Liver (tissue), 9 donors: ENCODE results near the gene TEX48. TPM values are rescaled to one million over a fixed set of nuclear protein-coding genes. Genes with fewer than 3 reads are reported as not detected.

Experiments used
- DNase-seq: peaks from one replicate; pipeline ENCODE4 v3.0.0-alpha.2; 2017; ENCODE audit warnings: low spot score
- H3K27ac ChIP-seq, 2 donors: one replicate each; pipeline ENCODE4 v1.7.0; 2013; ENCODE audit warnings: inconsistent platforms in 2 of 2, low read length in 2 of 2, control low read depth in 1 of 2, low read depth in 1 of 2, mild to moderate bottlenecking in 1 of 2
- H3K27me3 ChIP-seq, 4 donors: one replicate each; pipeline versions ENCODE4 v1.6.1 to v1.7.0; 2013; ENCODE audit warnings: low read length in 3 of 4, inconsistent platforms in 1 of 4, mild to moderate bottlenecking in 1 of 4, moderate library complexity in 1 of 4; ENCODE audit not compliant: control insufficient read depth in 4 of 4, insufficient read depth in 4 of 4
- H3K36me3 ChIP-seq, 4 donors: one replicate each; pipeline versions ENCODE4 v1.6.1 to v1.7.0; 2013; ENCODE audit warnings: low read length in 3 of 4, mild to moderate bottlenecking in 3 of 4, low read depth in 1 of 4, moderate library complexity in 1 of 4; ENCODE audit not compliant: control insufficient read depth in 4 of 4, insufficient read depth in 3 of 4
- H3K4me1 ChIP-seq, 4 donors: one replicate each; pipeline versions ENCODE4 v1.6.1 to v1.7.0; 2013; ENCODE audit warnings: low read length in 3 of 4, mild to moderate bottlenecking in 3 of 4, moderate library complexity in 1 of 4; ENCODE audit not compliant: control insufficient read depth in 4 of 4, insufficient read depth in 4 of 4
- H3K4me3 ChIP-seq, 3 donors: one replicate each; pipeline versions ENCODE4 v1.6.1 to v1.7.0; 2013; ENCODE audit warnings: low read length in 3 of 3, control low read depth in 1 of 3, low read depth in 1 of 3, mild to moderate bottlenecking in 1 of 3
- H3K9ac ChIP-seq, 2 donors: one replicate each; pipeline ENCODE4 v1.7.0; 2013; ENCODE audit warnings: low read length in 2 of 2, mild to moderate bottlenecking in 2 of 2, moderate library complexity in 2 of 2, control low read depth in 1 of 2, low read depth in 1 of 2
- H3K9me3 ChIP-seq, 4 donors: one replicate each; pipeline versions ENCODE4 v1.6.1 to v1.7.0; 2013; ENCODE audit warnings: low read length in 3 of 4; ENCODE audit not compliant: control insufficient read depth in 4 of 4
- CTCF ChIP-seq: fragments of 150-350 bp; IDR thresholded peaks from 2 replicates; pipeline ENCODE4 v1.5.1; 2017; ENCODE audit warnings: improper control_type of control experiment, low read depth, low read length; ENCODE audit not compliant: missing input control
- EGR1 ChIP-seq, 2 donors: IDR thresholded peaks; 2 replicates each; pipeline ENCODE4 v1.6.1; 2016 to 2018; ENCODE audit warnings: antibody characterized with exemption in 2 of 2, low read depth in 2 of 2
- FOXA1 ChIP-seq: IDR thresholded peaks from 2 replicates; pipeline ENCODE4 v1.6.1; 2016; ENCODE audit warnings: antibody characterized with exemption
- HNF4G ChIP-seq: IDR thresholded peaks from 2 replicates; pipeline ENCODE4 v1.6.1; 2016; ENCODE audit warnings: antibody characterized with exemption
- JUND ChIP-seq, 2 donors: IDR thresholded peaks; 2 replicates each; pipeline ENCODE4 v1.6.1; 2016; ENCODE audit warnings: antibody characterized with exemption in 2 of 2
- MAX ChIP-seq: IDR thresholded peaks from 2 replicates; pipeline ENCODE4 v1.6.1; 2016; ENCODE audit warnings: antibody characterized with exemption
- RAD21 ChIP-seq, 2 donors: IDR thresholded peaks; 2 replicates each; pipeline ENCODE4 v1.6.1; 2016; ENCODE audit warnings: antibody characterized with exemption in 2 of 2, mild to moderate bottlenecking in 2 of 2
- REST ChIP-seq: IDR thresholded peaks from 2 replicates; pipeline ENCODE4 v1.6.1; 2016; ENCODE audit warnings: antibody characterized with exemption, mild to moderate bottlenecking
- YY1 ChIP-seq: IDR thresholded peaks from 2 replicates; pipeline ENCODE4 v1.6.1; 2016; ENCODE audit warnings: antibody characterized with exemption, mild to moderate bottlenecking
- ZBTB33 ChIP-seq: IDR thresholded peaks from 2 replicates; pipeline ENCODE4 v1.6.1; 2016; ENCODE audit warnings: antibody characterized with exemption
- WGBS: extraction: QIAGEN DNeasy Blood & Tissue Kit; methylation state at CpG from one replicate; pipeline ENCODE4 v1.1.7; 2013; 5-methylcytosine and 5-hydroxymethylcytosine counted together
- polyA plus RNA-seq, 2 donors: library from polyadenylated mRNA; stranded (reverse) in 1 of 2; unstranded in 1 of 2; fragments of 200-250 nt in 1 of 2; fragments of >200 nt in 1 of 2; fragmentation: Nextera tagmentation in 1 of 2; extraction: Ambion mirVana in 1 of 2; gene quantifications; one replicate each; pipeline versions ENCODE4 v1.2.1 to v1.2.3, GENCODE V29; 2013 to 2015
- total RNA-seq, 2 donors: library from RNA; depleted of rRNA; stranded (reverse); fragments of >200 nt; gene quantifications; one replicate each; pipeline ENCODE4 v1.2.3, GENCODE V29; 2014
- donor health status: healthy.
- donor health status: healthy.
- donor health status: healthy.
- donor health status: healthy.
- donor health status: healthy.

Gene TEX48
- total and polyA plus RNA-seq, 4 donors, result not detected

GRCh38 chr9:114664181-114664580 is 17.8 kb downstream of the TEX48 start:
- Histone ChIP-seq H3K9me3 (no peaks in the 10 kb centered on the region), H3K27me3 (peaks cover 0 to 2% (median 0%) of the 10 kb centered on the region in 4 donors), H3K4me3 (no peak overlapping the region), H3K9ac (no peak overlapping the region), H3K4me1 (no peaks in the 10 kb centered on the region), H3K36me3 (no peaks in the 10 kb centered on the region), H3K27ac (no peak overlapping the region)
- 78% methylated on average over 3 of the region's 3 CpGs for WGBS
- TF ChIP-seq REST, result no peak
- DNase-seq, result no peak

GRCh38 chr9:114662081-114662989 is 19.7 kb downstream of the TEX48 start:
- 32% methylated on average over 10 of the region's 10 CpGs for WGBS
- peak; percentile 59 for DNase-seq
- Histone ChIP-seq H3K4me1 (no peaks in the 10 kb centered on the region), H3K36me3 (no peaks in the 10 kb centered on the region), H3K9ac (no peak overlapping the region), H3K4me3 (no peak overlapping the region), H3K9me3 (no peaks in the 10 kb centered on the region), H3K27ac (no peak overlapping the region), H3K27me3 (peaks cover 0 to 2% (median 0%) of the 10 kb centered on the region in 4 donors)
- TF ChIP-seq MAX, result no peak
- TF ChIP-seq FOXA1, result no peak
- TF ChIP-seq CTCF, result peak; percentile 72
- no peak for TF ChIP-seq JUND (IDR thresholded peaks at IDR 0.05)
- peak; percentile 77 to 78 for TF ChIP-seq RAD21 (IDR thresholded peaks at IDR 0.05)

GRCh38 chr9:114657705-114658104 is 24.3 kb downstream of the TEX48 start, which contains the start of gene TEX53:
Gene TEX53 (minus strand): TSS chr9:114657805. CDS start chr9:114657774, 31 bp downstream.
- 97% methylated on average over 6 of the region's 6 CpGs for WGBS

More at GRCh38 chr9:114657705-114658104, 24.3 kb downstream of the TEX48 start, which contains the start of gene TEX53:
- no peaks in the 10 kb centered on the region for H3K36me3 ChIP-seq
- DNase-seq, result no peak
- no peaks in the 10 kb centered on the region for H3K9me3 ChIP-seq
- TF ChIP-seq HNF4G (no peak), MAX (no peak), FOXA1 (no peak), YY1 (no peak), ZBTB33 (no peak), EGR1 (IDR thresholded peaks at IDR 0.05; ENCODE audit: low read depth in 2 of 2) (no peak)
- no peaks in the 10 kb centered on the region for H3K4me1 ChIP-seq
- H3K27ac ChIP-seq, result no peak within 1 kb of the TSS
- H3K27me3 ChIP-seq, result peaks cover 0 to 1% (median 0%) of the 10 kb centered on the region in 4 donors
- H3K9ac ChIP-seq, result no peak within 1 kb of the TSS
- H3K4me3 ChIP-seq, result no peak within 1 kb of the TSS
